ENCODE measurements around the gene AMACR.

AMACR gene

GRCh38 chr5:34022121-34022705 is 14.4 kb upstream of the AMACR start:
- H3K27me3 ChIP-seq (ENCODE audit: control insufficient read depth in 3 of 3, insufficient read depth in 3 of 3, low read depth in 1 of 3, low read length in 3 of 3), result no peaks in the 10 kb centered on the region
- no peak overlapping the region for H3K23ac ChIP-seq (ENCODE audit: low read depth, low read length, poor library complexity)
- no peak overlapping the region for H3K18ac ChIP-seq (ENCODE audit: low read length)
- peaks cover 1 to 21% of the 10 kb centered on the region in 2 donors for H3K36me3 ChIP-seq (replicated peaks in 1 of 2; ENCODE audit: control insufficient read depth in 2 of 2, insufficient read depth in 2 of 2, low read length in 2 of 2)
- H4K91ac ChIP-seq (ENCODE audit: low read depth, low read length, poor library complexity), result no peak overlapping the region
- DNase-seq (ENCODE audit: low spot score), result no peak
- no peak overlapping the region for H3K14ac ChIP-seq (ENCODE audit: low read length)
- WGBS, 2 donors (ENCODE audit: extremely low coverage in 2 of 2, insufficient read length in 2 of 2, insufficient replicate concordance in 1 of 2), result no CpG with 5 or more reads among the region's 2 CpGs
- no peak overlapping the region for H2BK5ac ChIP-seq (ENCODE audit: low read length)
- no peak overlapping the region for H2BK120ac ChIP-seq (ENCODE audit: low read depth, low read length)
- H3K4me3 ChIP-seq (ENCODE audit: low read length in 2 of 2), result no peak overlapping the region
- no peak overlapping the region for H2BK15ac ChIP-seq (ENCODE audit: low read length)
- no peak overlapping the region for H3K4me2 ChIP-seq (ENCODE audit: insufficient read depth, low read length, poor library complexity, severe bottlenecking)
- no peak overlapping the region for H3K9ac ChIP-seq (ENCODE audit: low read depth, low read length, poor library complexity)
- no peak overlapping the region for H3K4ac ChIP-seq (ENCODE audit: low read length)
- H3K27ac ChIP-seq (replicated peaks; ENCODE audit: low read length), result no peak overlapping the region
- H3K79me1 ChIP-seq (ENCODE audit: low read depth, low read length), result no peaks in the 10 kb centered on the region
- no peak overlapping the region for H2AK5ac ChIP-seq (ENCODE audit: low read depth, low read length)
- H3K4me1 ChIP-seq (ENCODE audit: control insufficient read depth in 2 of 2, insufficient read depth in 1 of 2, low read depth in 1 of 2, low read length in 2 of 2), result peaks cover 0 to 2% of the 10 kb centered on the region in 2 donors
- H2BK12ac ChIP-seq (ENCODE audit: low read length), result no peak overlapping the region
- H2AFZ ChIP-seq (ENCODE audit: low read length), result no peak overlapping the region
- H3K9me3 ChIP-seq (replicated peaks in 1 of 2; ENCODE audit: control insufficient read depth in 2 of 2, insufficient read depth in 1 of 2, low read depth in 1 of 2, low read length in 2 of 2), result no peaks in the 10 kb centered on the region
- no peak overlapping the region for H4K8ac ChIP-seq (ENCODE audit: low read depth, low read length)

- no peak overlapping the region for H3K4ac ChIP-seq (ENCODE audit: low read length)
- WGBS, 2 donors (ENCODE audit: extremely low coverage in 2 of 2, insufficient read length in 2 of 2, insufficient replicate concordance in 1 of 2), result no CpG with 5 or more reads among the region's 2 CpGs
Observed at GRCh38 chr5:34021334-34021733, 13.5 kb upstream of the AMACR start.

GRCh38 chr5:34020726-34021125 is 12.9 kb upstream of the AMACR start:
- Histone ChIP-seq H3K9me3 (replicated peaks in 1 of 2; ENCODE audit: control insufficient read depth in 2 of 2, insufficient read depth in 1 of 2, low read depth in 1 of 2, low read length in 2 of 2) (no peaks in the 10 kb centered on the region), H3K23ac (ENCODE audit: low read depth, low read length, poor library complexity) (no peak overlapping the region), H4K91ac (ENCODE audit: low read depth, low read length, poor library complexity) (no peak overlapping the region), H2BK120ac (ENCODE audit: low read depth, low read length) (no peak overlapping the region), H3K18ac (ENCODE audit: low read length) (no peak overlapping the region), H3K27ac (replicated peaks; ENCODE audit: low read length) (no peak overlapping the region), H3K4ac (ENCODE audit: low read length) (no peak overlapping the region), H2BK15ac (ENCODE audit: low read length) (no peak overlapping the region), H2AK5ac (ENCODE audit: low read depth, low read length) (no peak overlapping the region), H2BK5ac (ENCODE audit: low read length) (no peak overlapping the region), H2BK12ac (ENCODE audit: low read length) (no peak overlapping the region), H3K79me1 (ENCODE audit: low read depth, low read length) (no peaks in the 10 kb centered on the region), H4K8ac (ENCODE audit: low read depth, low read length) (no peak overlapping the region), H3K14ac (ENCODE audit: low read length) (no peak overlapping the region), H3K9ac (ENCODE audit: low read depth, low read length, poor library complexity) (no peak overlapping the region), H3K4me2 (ENCODE audit: insufficient read depth, low read length, poor library complexity, severe bottlenecking) (no peak overlapping the region), H3K36me3 (replicated peaks in 1 of 2; ENCODE audit: control insufficient read depth in 2 of 2, insufficient read depth in 2 of 2, low read length in 2 of 2) (peaks cover 1 to 18% of the 10 kb centered on the region in 2 donors), H3K4me1 (ENCODE audit: control insufficient read depth in 2 of 2, insufficient read depth in 1 of 2, low read depth in 1 of 2, low read length in 2 of 2) (peaks cover 0 to 2% of the 10 kb centered on the region in 2 donors), H3K4me3 (ENCODE audit: low read length in 2 of 2) (no peak overlapping the region), H3K27me3 (ENCODE audit: control insufficient read depth in 3 of 3, insufficient read depth in 3 of 3, low read depth in 1 of 3, low read length in 3 of 3) (no peaks in the 10 kb centered on the region), H2AFZ (ENCODE audit: low read length) (no peak overlapping the region)
- WGBS, 2 donors (ENCODE audit: extremely low coverage in 2 of 2, insufficient read length in 2 of 2, insufficient replicate concordance in 1 of 2), result no CpG with 5 or more reads among the region's 1 CpG
- DNase-seq (ENCODE audit: low spot score), result no peak

More at GRCh38 chr5:34021334-34021733, 13.5 kb upstream of the AMACR start:
- Histone ChIP-seq H3K18ac (ENCODE audit: low read length) (no peak overlapping the region), H3K4me2 (ENCODE audit: insufficient read depth, low read length, poor library complexity, severe bottlenecking) (no peak overlapping the region), H3K79me1 (ENCODE audit: low read depth, low read length) (no peaks in the 10 kb centered on the region), H3K27me3 (ENCODE audit: control insufficient read depth in 3 of 3, insufficient read depth in 3 of 3, low read depth in 1 of 3, low read length in 3 of 3) (no peaks in the 10 kb centered on the region), H3K4me1 (ENCODE audit: control insufficient read depth in 2 of 2, insufficient read depth in 1 of 2, low read depth in 1 of 2, low read length in 2 of 2) (peaks cover 0 to 2% of the 10 kb centered on the region in 2 donors), H4K8ac (ENCODE audit: low read depth, low read length) (no peak overlapping the region), H3K4me3 (ENCODE audit: low read length in 2 of 2) (no peak overlapping the region), H2AFZ (ENCODE audit: low read length) (no peak overlapping the region), H3K27ac (replicated peaks; ENCODE audit: low read length) (no peak overlapping the region), H3K9ac (ENCODE audit: low read depth, low read length, poor library complexity) (no peak overlapping the region), H2BK15ac (ENCODE audit: low read length) (no peak overlapping the region), H2AK5ac (ENCODE audit: low read depth, low read length) (no peak overlapping the region), H3K23ac (ENCODE audit: low read depth, low read length, poor library complexity) (no peak overlapping the region), H3K14ac (ENCODE audit: low read length) (no peak overlapping the region), H3K36me3 (replicated peaks in 1 of 2; ENCODE audit: control insufficient read depth in 2 of 2, insufficient read depth in 2 of 2, low read length in 2 of 2) (peaks cover 1 to 18% of the 10 kb centered on the region in 2 donors), H2BK5ac (ENCODE audit: low read length) (no peak overlapping the region), H2BK12ac (ENCODE audit: low read length) (no peak overlapping the region), H4K91ac (ENCODE audit: low read depth, low read length, poor library complexity) (no peak overlapping the region), H3K9me3 (replicated peaks in 1 of 2; ENCODE audit: control insufficient read depth in 2 of 2, insufficient read depth in 1 of 2, low read depth in 1 of 2, low read length in 2 of 2) (no peaks in the 10 kb centered on the region), H2BK120ac (ENCODE audit: low read depth, low read length) (no peak overlapping the region)
- no peak for DNase-seq (ENCODE audit: low spot score)

- Histone ChIP-seq H4K8ac (ENCODE audit: low read depth, low read length) (no peak overlapping the region), H4K91ac (ENCODE audit: low read depth, low read length, poor library complexity) (no peak overlapping the region), H3K79me1 (ENCODE audit: low read depth, low read length) (no peaks in the 10 kb centered on the region), H3K36me3 (replicated peaks in 1 of 2; ENCODE audit: control insufficient read depth in 2 of 2, insufficient read depth in 2 of 2, low read length in 2 of 2) (peaks cover 0 to 13% of the 10 kb centered on the region in 2 donors), H3K9me3 (replicated peaks in 1 of 2; ENCODE audit: control insufficient read depth in 2 of 2, insufficient read depth in 1 of 2, low read depth in 1 of 2, low read length in 2 of 2) (no peaks in the 10 kb centered on the region), H2BK12ac (ENCODE audit: low read length) (no peak overlapping the region), H2AK5ac (ENCODE audit: low read depth, low read length) (no peak overlapping the region), H3K4me1 (ENCODE audit: control insufficient read depth in 2 of 2, insufficient read depth in 1 of 2, low read depth in 1 of 2, low read length in 2 of 2) (no peaks in the 10 kb centered on the region), H2BK5ac (ENCODE audit: low read length) (no peak overlapping the region), H3K4ac (ENCODE audit: low read length) (no peak overlapping the region), H3K9ac (ENCODE audit: low read depth, low read length, poor library complexity) (no peak overlapping the region), H3K4me2 (ENCODE audit: insufficient read depth, low read length, poor library complexity, severe bottlenecking) (no peak overlapping the region), H2BK15ac (ENCODE audit: low read length) (no peak overlapping the region), H3K27ac (replicated peaks; ENCODE audit: low read length) (no peak overlapping the region), H3K27me3 (ENCODE audit: control insufficient read depth in 3 of 3, insufficient read depth in 3 of 3, low read depth in 1 of 3, low read length in 3 of 3) (peaks cover 0 to 2% (median 0%) of the 10 kb centered on the region in 3 experiments), H3K4me3 (ENCODE audit: low read length in 2 of 2) (no peak overlapping the region), H3K18ac (ENCODE audit: low read length) (no peak overlapping the region), H3K14ac (ENCODE audit: low read length) (no peak overlapping the region), H2AFZ (ENCODE audit: low read length) (no peak overlapping the region), H3K23ac (ENCODE audit: low read depth, low read length, poor library complexity) (no peak overlapping the region), H2BK120ac (ENCODE audit: low read depth, low read length) (no peak overlapping the region)
- no CpG with 5 or more reads among the region's 2 CpGs for WGBS, 2 donors (ENCODE audit: extremely low coverage in 2 of 2, insufficient read length in 2 of 2, insufficient replicate concordance in 1 of 2)
- no peak for DNase-seq (ENCODE audit: low spot score)
Observed at GRCh38 chr5:34017254-34017653, 9.4 kb upstream of the AMACR start.

Measured in neuronal stem cell (in vitro differentiated cells).